Dedifferentiated amniotic fluid mesenchymal stem cell (primary cell): Measurements from ENCODE around the gene SPEF1.

Experiments
- DNase-seq: peaks from one replicate; pipeline ENCODE4 v3.0.0-alpha.2; 2016; ENCODE audit errors: extremely low spot score

SPEF1 gene

GRCh38 chr20:3787324-3788014, 6.2 kb upstream of the SPEF1 start:
- DNase-seq: no peak

GRCh38 chr20:3786665-3787323, 5.5 kb upstream of the SPEF1 start, which contains the start of gene CENPB:
TSS of gene CENPB (minus strand) at chr20:3786740. CDS start at chr20:3786483, 257 bp downstream.
- peak; percentile 82 for DNase-seq

GRCh38 chr20:3786126-3786484, 4.9 kb upstream of the SPEF1 start:
- DNase-seq: peak; percentile 54

- no peak for DNase-seq
Measured at GRCh38 chr20:3785240-3786125, 4.2 kb upstream of the SPEF1 start.

- no peak for DNase-seq
Measured at GRCh38 chr20:3784863-3785239, 3.6 kb upstream of the SPEF1 start.

GRCh38 chr20:3784216-3784853, 3.1 kb upstream of the SPEF1 start:
- DNase-seq: no peak

- no peak for DNase-seq
Measured at GRCh38 chr20:3783511-3784195, 2.4 kb upstream of the SPEF1 start.

GRCh38 chr20:3783068-3783489, 1.8 kb upstream of the SPEF1 start:
- no peak for DNase-seq

- no peak for DNase-seq
Measured at GRCh38 chr20:3782597-3782996, 1.3 kb upstream of the SPEF1 start.

- DNase-seq: no peak
Measured at GRCh38 chr20:3778976-3779375, 2.3 kb downstream of the SPEF1 start.

GRCh38 chr20:3777716-3778629, 3.3 kb downstream of the SPEF1 start:
- peak; percentile 24 for DNase-seq

- DNase-seq: no peak
Measured at GRCh38 chr20:3777381-3777715, 3.9 kb downstream of the SPEF1 start.

- no peak for DNase-seq
Measured at GRCh38 chr20:3775457-3776108, 5.7 kb downstream of the SPEF1 start.

- no peak for DNase-seq
Measured at GRCh38 chr20:3771552-3772058, 9.6 kb downstream of the SPEF1 start.

GRCh38 chr20:3768342-3769130, 12.7 kb downstream of the SPEF1 start:
- peak; percentile 73 for DNase-seq

- DNase-seq: peak; percentile 97
Measured at GRCh38 chr20:3767427-3768341, 13.6 kb downstream of the SPEF1 start, which contains the start of gene ADISSP. TSS of gene ADISSP (minus strand) at chr20:3767753. CDS start at chr20:3760100, 7,653 bp downstream.

- no peak for DNase-seq
Measured at GRCh38 chr20:3767110-3767426, 14.2 kb downstream of the SPEF1 start.
